CD14-positive monocyte (primary cell): ENCODE results near the gene NTM. TPM values are rescaled to one million over a fixed set of nuclear protein-coding genes. Genes with fewer than 3 reads are reported as not detected.

Experiments used
- DNase-seq, 3 donors: peaks; one replicate each; pipeline ENCODE4 v3.0.0-alpha.2; 2011 to 2022
- H2AFZ ChIP-seq: 2 replicates; pipeline ENCODE4 v1.6.0; 2012; ENCODE audit warnings: mild to moderate bottlenecking, low read depth, low read length, inconsistent platforms; ENCODE audit not compliant: insufficient read depth, poor library complexity, severe bottlenecking
- H3K27ac ChIP-seq, 2 donors: 1 replicate in 1 of 2; 2 replicates in 1 of 2; pipeline ENCODE4 v1.5.1; 2012 to 2013; ENCODE audit warnings: low read length in 2 of 2, control low read depth in 1 of 2, inconsistent platforms in 1 of 2, low read depth in 1 of 2, mild to moderate bottlenecking in 1 of 2
- H3K27me3 ChIP-seq, 2 donors: one replicate each; pipeline versions ENCODE4 v1.6.0 to v1.6.1; 2011 to 2013; ENCODE audit warnings: low read length in 2 of 2; ENCODE audit not compliant: control insufficient read depth in 2 of 2, insufficient read depth in 2 of 2
- H3K36me3 ChIP-seq, 2 donors: replicated peaks in 1 of 2; 1 replicate in 1 of 2; 2 replicates in 1 of 2; pipeline versions ENCODE4 v1.5.1 to v1.6.1; 2012 to 2013; ENCODE audit warnings: low read length in 2 of 2, control low read depth in 1 of 2, inconsistent platforms in 1 of 2, mild to moderate bottlenecking in 1 of 2; ENCODE audit not compliant: insufficient read depth in 2 of 2, control insufficient read depth in 1 of 2
- H3K4me1 ChIP-seq, 2 donors: 1 replicate in 1 of 2; 2 replicates in 1 of 2; pipeline versions ENCODE4 v1.5.1 to v1.6.1; 2012 to 2013; ENCODE audit warnings: low read length in 2 of 2, control low read depth in 1 of 2, inconsistent platforms in 1 of 2, mild to moderate bottlenecking in 1 of 2, moderate library complexity in 1 of 2; ENCODE audit not compliant: insufficient read depth in 2 of 2, control insufficient read depth in 1 of 2
- H3K4me2 ChIP-seq: replicated peaks from 2 replicates; pipeline ENCODE3; 2012; ENCODE audit warnings: low read length, moderate library complexity, mild to moderate bottlenecking; ENCODE audit not compliant: poor library complexity, severe bottlenecking; ENCODE audit errors: extremely low read depth
- H3K4me3 ChIP-seq, 3 experiments: fragments of 200-600 bp in 1 of 3; sonication (generic) in 1 of 3; replicated peaks in 1 of 3; 1 replicate in 2 of 3; 2 replicates in 1 of 3; pipeline ENCODE4 v1.5.1; 2011 to 2013; ENCODE audit warnings: low read length in 3 of 3, mild to moderate bottlenecking in 3 of 3, control low read depth in 2 of 3, low read depth in 2 of 3, inconsistent platforms in 1 of 3, moderate library complexity in 1 of 3
- H3K79me2 ChIP-seq: 2 replicates; pipeline ENCODE4 v1.6.0; 2012; ENCODE audit warnings: mild to moderate bottlenecking, control low read depth, inconsistent platforms, low read length, moderate library complexity; ENCODE audit not compliant: insufficient read depth
- H3K9ac ChIP-seq: 2 replicates; pipeline ENCODE4 v1.6.0; 2017; ENCODE audit warnings: low read length, mild to moderate bottlenecking; ENCODE audit not compliant: insufficient read depth, poor library complexity, severe bottlenecking
- H3K9me3 ChIP-seq, 2 donors: replicated peaks in 1 of 2; 1 replicate in 1 of 2; 2 replicates in 1 of 2; pipeline versions ENCODE4 v1.5.1 to v1.6.1; 2012 to 2013; ENCODE audit warnings: low read length in 2 of 2, control low read depth in 1 of 2; ENCODE audit not compliant: control insufficient read depth in 1 of 2, insufficient read depth in 1 of 2
- H4K20me1 ChIP-seq: 2 replicates; pipeline ENCODE4 v1.6.0; 2012; ENCODE audit warnings: mild to moderate bottlenecking, low read length, control low read depth, moderate library complexity; ENCODE audit not compliant: insufficient read depth
- H3K27ac Mint-ChIP-seq, 7 donors: one replicate each; pipeline ENCODE4 v1.8.0; 2020; ENCODE audit warnings: mild to moderate bottlenecking in 7 of 7, mixed read lengths in 7 of 7, moderate library complexity in 6 of 7, inconsistent platforms in 2 of 7
- H3K27me3 Mint-ChIP-seq, 3 donors: one replicate each; pipeline ENCODE4 v1.8.0; 2021 to 2022; ENCODE audit warnings: low read depth in 3 of 3, mild to moderate bottlenecking in 3 of 3, mixed read lengths in 3 of 3, moderate library complexity in 3 of 3, inconsistent platforms in 1 of 3
- H3K36me3 Mint-ChIP-seq, 2 donors: one replicate each; pipeline ENCODE4 v1.8.0; 2020; ENCODE audit warnings: mixed read lengths in 2 of 2, inconsistent platforms in 1 of 2, mild to moderate bottlenecking in 1 of 2
- H3K4me1 Mint-ChIP-seq: one replicate; pipeline ENCODE4 v1.8.0; 2020; ENCODE audit warnings: mild to moderate bottlenecking, mixed read lengths
- H3K4me3 Mint-ChIP-seq, 2 donors: one replicate each; pipeline ENCODE4 v1.8.0; 2020; ENCODE audit warnings: mild to moderate bottlenecking in 2 of 2, mixed read lengths in 2 of 2, moderate library complexity in 1 of 2
- H3K9me3 Mint-ChIP-seq, 7 donors: one replicate each; pipeline ENCODE4 v1.8.0; 2020 to 2022; ENCODE audit warnings: mixed read lengths in 7 of 7, mild to moderate bottlenecking in 6 of 7, moderate library complexity in 6 of 7, inconsistent platforms in 2 of 7
- WGBS: methylation state at CpG from one replicate; pipeline ENCODE4 v1.1.5; 2013; ENCODE audit warnings: missing lambda C conversion rate; ENCODE audit not compliant: insufficient coverage; 5-methylcytosine and 5-hydroxymethylcytosine counted together
- intact Hi-C, 2 donors: fragments of 100-400 bp; cut with micrococcal nuclease; formaldehyde crosslinking; loops; one replicate each; pipeline versions ENCODE4 v1.15.0 to v1.15.1; 2023
- polyA plus RNA-seq, 3 donors: library from polyadenylated mRNA; depleted of rRNA in 1 of 3; unstranded in 2 of 3; stranded (reverse) in 1 of 3; fragments of 300-500 nt in 2 of 3; fragments of >200 nt in 1 of 3; fragmentation: Illumina TruSeq in 2 of 3; gene quantifications; 1 replicate in 2 of 3; 2 replicates in 1 of 3; pipeline ENCODE4 v1.2.3, GENCODE V29; 2012 to 2021
- TF ChIP-seq, protein P1 (sequence below): fragments of 200-600 bp; IDR thresholded peaks from one replicate; pipeline ENCODE4 v1.8.0; 2022; ENCODE audit warnings: antibody characterized with exemption, mild to moderate bottlenecking

Gene NTM
- polyA plus RNA-seq, 3 donors = not detected

DNA sequence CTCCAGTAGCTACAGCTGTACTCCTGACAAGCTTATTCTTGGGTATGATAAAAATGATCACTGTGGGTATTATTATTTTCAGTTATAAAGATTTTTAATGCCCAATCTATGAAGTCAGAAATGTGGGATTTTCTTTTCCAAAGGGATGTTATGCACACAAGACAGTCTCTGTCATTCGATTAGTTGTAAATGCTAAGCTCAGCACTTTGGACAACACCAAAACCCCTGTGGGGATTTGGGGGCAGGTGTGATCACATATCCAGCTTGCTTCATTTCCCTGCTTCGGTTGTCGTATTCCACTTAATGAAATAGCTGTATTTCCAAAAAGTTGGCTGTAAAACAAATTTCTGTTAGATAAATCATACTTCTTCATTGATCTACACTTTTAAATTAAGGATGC lies 931.5 kb downstream of the NTM start:
- no peaks in the 10 kb centered on the region for H3K4me1 Mint-ChIP-seq
- no peak overlapping the region for H3K4me2 ChIP-seq
- H3K36me3 Mint-ChIP-seq = no peaks in the 10 kb centered on the region

DNA sequence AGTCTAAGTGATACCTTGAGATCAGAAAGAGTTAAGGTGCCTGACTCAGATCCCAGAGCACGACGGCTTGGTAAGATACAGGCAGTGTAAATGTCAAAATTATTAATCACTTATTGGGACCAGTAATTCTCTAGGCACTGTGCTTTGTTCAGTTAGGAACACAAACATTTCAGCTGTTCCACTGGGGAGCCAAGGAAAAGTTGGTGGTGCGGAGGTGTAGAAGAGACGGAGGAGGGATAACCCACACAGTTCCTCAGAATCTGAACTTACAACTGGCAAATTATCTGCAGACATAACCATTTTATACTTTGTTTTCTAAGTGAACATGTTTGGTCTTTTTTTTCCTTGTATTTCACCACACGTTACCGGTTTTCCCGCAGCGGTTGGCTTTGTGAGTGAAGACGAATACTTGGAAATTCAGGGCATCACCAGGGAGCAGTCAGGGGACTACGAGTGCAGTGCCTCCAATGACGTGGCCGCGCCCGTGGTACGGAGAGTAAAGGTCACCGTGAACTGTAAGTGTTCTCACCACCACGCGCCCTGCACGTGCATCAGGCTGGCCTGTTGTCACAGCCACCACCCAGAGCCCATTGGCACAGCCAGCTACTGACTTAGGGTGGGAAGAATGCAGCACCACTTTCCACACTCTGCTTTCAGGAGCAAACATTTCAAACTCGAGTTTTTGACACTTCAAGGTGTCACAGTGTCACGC lies 937.0 kb downstream of the NTM start:
- Mint-ChIP-seq H3K9me3 (peaks cover 0 to 1% (median 0%) of the 10 kb centered on the region in 7 donors), H3K27ac (peak overlapping the region in 1 of 7 donors; percentile 57), H3K4me3 (no peak overlapping the region), H3K4me1 (no peaks in the 10 kb centered on the region), H3K36me3 (no peaks in the 10 kb centered on the region), H3K27me3 (peaks cover 0 to 2% (median 0%) of the 10 kb centered on the region in 3 donors)
- no peak for DNase-seq
- H3K9me3 ChIP-seq = no peaks in the 10 kb centered on the region
- H2AFZ ChIP-seq = no peak overlapping the region
- H3K4me1 ChIP-seq = no peaks in the 10 kb centered on the region
- no peaks in the 10 kb centered on the region for H3K79me2 ChIP-seq
- intact Hi-C loops = no loop called here
- WGBS = 85% methylated on average over 12 of the region's 21 CpGs
- H3K4me3 ChIP-seq = no peak overlapping the region
- H4K20me1 ChIP-seq = no peaks in the 10 kb centered on the region
- no peak overlapping the region for H3K27ac ChIP-seq
- H3K9ac ChIP-seq = no peak overlapping the region
- no peaks in the 10 kb centered on the region for H3K36me3 ChIP-seq
- TF ChIP-seq, protein P1, sequence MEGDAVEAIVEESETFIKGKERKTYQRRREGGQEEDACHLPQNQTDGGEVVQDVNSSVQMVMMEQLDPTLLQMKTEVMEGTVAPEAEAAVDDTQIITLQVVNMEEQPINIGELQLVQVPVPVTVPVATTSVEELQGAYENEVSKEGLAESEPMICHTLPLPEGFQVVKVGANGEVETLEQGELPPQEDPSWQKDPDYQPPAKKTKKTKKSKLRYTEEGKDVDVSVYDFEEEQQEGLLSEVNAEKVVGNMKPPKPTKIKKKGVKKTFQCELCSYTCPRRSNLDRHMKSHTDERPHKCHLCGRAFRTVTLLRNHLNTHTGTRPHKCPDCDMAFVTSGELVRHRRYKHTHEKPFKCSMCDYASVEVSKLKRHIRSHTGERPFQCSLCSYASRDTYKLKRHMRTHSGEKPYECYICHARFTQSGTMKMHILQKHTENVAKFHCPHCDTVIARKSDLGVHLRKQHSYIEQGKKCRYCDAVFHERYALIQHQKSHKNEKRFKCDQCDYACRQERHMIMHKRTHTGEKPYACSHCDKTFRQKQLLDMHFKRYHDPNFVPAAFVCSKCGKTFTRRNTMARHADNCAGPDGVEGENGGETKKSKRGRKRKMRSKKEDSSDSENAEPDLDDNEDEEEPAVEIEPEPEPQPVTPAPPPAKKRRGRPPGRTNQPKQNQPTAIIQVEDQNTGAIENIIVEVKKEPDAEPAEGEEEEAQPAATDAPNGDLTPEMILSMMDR = no peak
- no peak overlapping the region for H3K4me2 ChIP-seq
- no peaks in the 10 kb centered on the region for H3K27me3 ChIP-seq

More for the DNA sequence above, 931.5 kb downstream of the NTM start:
- intact Hi-C loops = no loop called here
- no peaks in the 10 kb centered on the region for H3K9me3 ChIP-seq
- no peaks in the 10 kb centered on the region for H3K4me1 ChIP-seq
- DNase-seq = no peak
- no peaks in the 10 kb centered on the region for H3K79me2 ChIP-seq
- no peaks in the 10 kb centered on the region for H3K36me3 ChIP-seq
- TF ChIP-seq, protein P1 = no peak
- Mint-ChIP-seq H3K9me3 (peaks cover 0 to 6% (median 1%) of the 10 kb centered on the region in 7 donors), H3K4me3 (no peak overlapping the region), H3K27ac (no peak overlapping the region), H3K27me3 (no peaks in the 10 kb centered on the region)
- 80% methylated on average over 1 of the region's 3 CpGs for WGBS
- no peak overlapping the region for H3K9ac ChIP-seq
- no peak overlapping the region for H3K4me3 ChIP-seq
- no peak overlapping the region for H2AFZ ChIP-seq
- H3K27me3 ChIP-seq = no peaks in the 10 kb centered on the region
- H4K20me1 ChIP-seq = no peaks in the 10 kb centered on the region
- H3K27ac ChIP-seq = no peak overlapping the region
